Karpas-422 (cell line): ENCODE measurements around the gene SUCLG2. TPM values are rescaled to one million over a fixed set of nuclear protein-coding genes. Genes with fewer than 3 reads are reported as not detected.
"Not testable (repeated sequence)": the region's sequence is repeated elsewhere in the genome, so short reads cannot be mapped to it uniquely, and the experiment has no call there.

ENCODE experiments used
- DNase-seq: peaks from one replicate; pipeline ENCODE4 v3.0.0-alpha.2; 2015
- H2AFZ ChIP-seq: fragments of 200-600 bp; sonication (generic); 2 replicates; pipeline ENCODE4 v1.6.1; 2014; ENCODE audit warnings: antibody characterized with exemption, low read length, mixed read lengths
- H3K27ac ChIP-seq: fragments of 200-600 bp; sonication (generic); 2 replicates; pipeline ENCODE4 v1.5.1; 2014; ENCODE audit warnings: mild to moderate bottlenecking, low read length, moderate library complexity
- H3K27me3 ChIP-seq: fragments of 200-600 bp; sonication (generic); 2 replicates; pipeline ENCODE4 v1.6.1; 2014; ENCODE audit warnings: low read length, mixed read lengths
- H3K36me3 ChIP-seq: fragments of 200-600 bp; sonication (generic); 2 replicates; pipeline ENCODE4 v1.6.1; 2014; ENCODE audit warnings: low read length, mixed read lengths; ENCODE audit not compliant: insufficient read depth
- H3K4me1 ChIP-seq: fragments of 200-600 bp; sonication (generic); 2 replicates; pipeline ENCODE4 v1.6.1; 2014; ENCODE audit warnings: mild to moderate bottlenecking, low read length, mixed read lengths
- H3K4me2 ChIP-seq: fragments of 200-600 bp; sonication (generic); 2 replicates; pipeline ENCODE4 v1.6.1; 2014; ENCODE audit warnings: low read length, low read depth, mild to moderate bottlenecking; ENCODE audit not compliant: poor library complexity, severe bottlenecking
- H3K4me3 ChIP-seq: fragments of 200-600 bp; sonication (generic); 2 replicates; pipeline ENCODE4 v1.5.1; 2014; ENCODE audit warnings: mild to moderate bottlenecking, antibody characterized with exemption, low read length, mixed read lengths
- H3K79me2 ChIP-seq: fragments of 200-600 bp; sonication (generic); 2 replicates; pipeline ENCODE4 v1.6.1; 2014; ENCODE audit warnings: mild to moderate bottlenecking, low read length, mixed read lengths
- H3K9ac ChIP-seq: fragments of 200-600 bp; sonication (generic); 2 replicates; pipeline ENCODE4 v1.6.0; 2014; ENCODE audit warnings: low read length
- H3K9me2 ChIP-seq: fragments of 200-600 bp; sonication (generic), shearing (Covaris generic); replicated peaks from 2 replicates; pipeline ENCODE4 v1.6.0; 2014; ENCODE audit warnings: mild to moderate bottlenecking, low read length, moderate library complexity; ENCODE audit not compliant: insufficient read depth
- H3K9me3 ChIP-seq: fragments of 300-700, 200-600 bp; sonication (generic); 2 replicates; pipeline ENCODE4 v1.6.1; 2014; ENCODE audit warnings: low read length, mixed read lengths
- H4K20me1 ChIP-seq: fragments of 200-600 bp; sonication (generic); 2 replicates; pipeline ENCODE4 v1.6.1; 2014; ENCODE audit warnings: mild to moderate bottlenecking, antibody characterized with exemption, low read length, low read depth; ENCODE audit not compliant: insufficient read depth
- total RNA-seq: library from RNA; depleted of rRNA; stranded (reverse); fragments of >200 nt; shearing (Covaris generic); gene quantifications from 2 replicates; pipeline ENCODE4 v1.2.3, GENCODE V29; 2014; ENCODE audit warnings: low replicate concordance

SUCLG2 gene
- total RNA-seq, 1 experiment from 2014 or later = 53.6 TPM

- H3K9ac ChIP-seq, H3K4me2 ChIP-seq, H3K36me3 ChIP-seq, DNase-seq, H2AFZ ChIP-seq, H4K20me1 ChIP-seq, H3K27me3 ChIP-seq, H3K4me1 ChIP-seq, H3K27ac ChIP-seq, H3K9me2 ChIP-seq, H3K4me3 ChIP-seq, H3K9me3 ChIP-seq: not testable (repeated sequence)
- H3K79me2 ChIP-seq = peaks cover 46% of the 10 kb centered on the region
These were observed 111.7 kb downstream of the SUCLG2 start for GRCh38 chr3:67542502-67543250.

GRCh38 chr3:67540198-67540894, 114.1 kb downstream of the SUCLG2 start:
- peaks cover 44% of the 10 kb centered on the region for H3K79me2 ChIP-seq
- H2AFZ ChIP-seq = no peak overlapping the region
- H3K36me3 ChIP-seq = no peaks in the 10 kb centered on the region
- no peaks in the 10 kb centered on the region for H4K20me1 ChIP-seq
- H3K27ac ChIP-seq = no peak overlapping the region
- H3K4me1 ChIP-seq = peaks cover 11% of the 10 kb centered on the region
- no peak overlapping the region for H3K9ac ChIP-seq
- no peaks in the 10 kb centered on the region for H3K27me3 ChIP-seq
- no peaks in the 10 kb centered on the region for H3K9me3 ChIP-seq
- H3K9me2 ChIP-seq = no peaks in the 10 kb centered on the region
- no peak for DNase-seq
- H3K4me2 ChIP-seq = no peak overlapping the region
- no peak overlapping the region for H3K4me3 ChIP-seq

- not testable (repeated sequence) for DNase-seq, H3K36me3 ChIP-seq, H3K4me3 ChIP-seq, H3K27me3 ChIP-seq, H3K9me3 ChIP-seq, H3K9ac ChIP-seq, H3K9me2 ChIP-seq, H3K4me2 ChIP-seq, H2AFZ ChIP-seq, H4K20me1 ChIP-seq, H3K27ac ChIP-seq
- H3K4me1 ChIP-seq = peaks cover 20% of the 10 kb centered on the region
- peaks cover 39% of the 10 kb centered on the region for H3K79me2 ChIP-seq
These were observed 117.2 kb downstream of the SUCLG2 start for GRCh38 chr3:67537203-67537602.

- Histone ChIP-seq H2AFZ (no peak overlapping the region), H3K4me2 (no peak overlapping the region), H3K27me3 (no peaks in the 10 kb centered on the region), H3K79me2 (peaks cover 53% of the 10 kb centered on the region), H3K4me3 (no peak overlapping the region), H4K20me1 (no peaks in the 10 kb centered on the region), H3K36me3 (no peaks in the 10 kb centered on the region), H3K9ac (no peak overlapping the region), H3K4me1 (peaks cover 20% of the 10 kb centered on the region), H3K9me3 (no peaks in the 10 kb centered on the region), H3K27ac (no peak overlapping the region), H3K9me2 (no peaks in the 10 kb centered on the region)
- DNase-seq = no peak
These were observed 119.4 kb downstream of the SUCLG2 start for GRCh38 chr3:67535006-67535405.

GRCh38 chr3:67534594-67534993, 119.8 kb downstream of the SUCLG2 start:
- H3K4me2 ChIP-seq = no peak overlapping the region
- peaks cover 20% of the 10 kb centered on the region for H3K4me1 ChIP-seq
- H3K27ac ChIP-seq = no peak overlapping the region
- H2AFZ ChIP-seq = no peak overlapping the region
- no peaks in the 10 kb centered on the region for H4K20me1 ChIP-seq
- no peaks in the 10 kb centered on the region for H3K27me3 ChIP-seq
- H3K79me2 ChIP-seq = peaks cover 57% of the 10 kb centered on the region
- no peak overlapping the region for H3K9ac ChIP-seq
- no peaks in the 10 kb centered on the region for H3K36me3 ChIP-seq
- DNase-seq = peak; percentile 58
- no peaks in the 10 kb centered on the region for H3K9me2 ChIP-seq
- H3K4me3 ChIP-seq = no peak overlapping the region
- no peaks in the 10 kb centered on the region for H3K9me3 ChIP-seq

GRCh38 chr3:67531181-67532101, 123.0 kb downstream of the SUCLG2 start:
- no peaks in the 10 kb centered on the region for H3K9me2 ChIP-seq
- H3K79me2 ChIP-seq = peaks cover 55% of the 10 kb centered on the region
- DNase-seq = no peak
- no peaks in the 10 kb centered on the region; the same call in none of the 2 replicates for H3K36me3 ChIP-seq
- no peak overlapping the region for H3K9ac ChIP-seq
- no peaks in the 10 kb centered on the region for H3K27me3 ChIP-seq
- H2AFZ ChIP-seq = no peak overlapping the region
- no peaks in the 10 kb centered on the region for H4K20me1 ChIP-seq
- no peak overlapping the region for H3K4me2 ChIP-seq
- H3K4me3 ChIP-seq = no peak overlapping the region
- no peaks in the 10 kb centered on the region for H3K9me3 ChIP-seq
- peaks cover 20% of the 10 kb centered on the region for H3K4me1 ChIP-seq
- no peak overlapping the region for H3K27ac ChIP-seq

GRCh38 chr3:67529915-67530314, 124.5 kb downstream of the SUCLG2 start:
- Histone ChIP-seq H3K9me2 (no peaks in the 10 kb centered on the region), H3K36me3 (no peaks in the 10 kb centered on the region; the same call in none of the 2 replicates), H2AFZ (no peak overlapping the region), H3K27ac (no peak overlapping the region), H3K9ac (no peak overlapping the region), H3K79me2 (peaks cover 48% of the 10 kb centered on the region), H4K20me1 (no peaks in the 10 kb centered on the region), H3K4me2 (no peak overlapping the region), H3K4me1 (peaks cover 15% of the 10 kb centered on the region), H3K9me3 (no peaks in the 10 kb centered on the region), H3K27me3 (no peaks in the 10 kb centered on the region), H3K4me3 (no peak overlapping the region)
- no peak for DNase-seq

- Histone ChIP-seq H3K36me3 (no peaks in the 10 kb centered on the region; the same call in none of the 2 replicates), H4K20me1 (no peaks in the 10 kb centered on the region), H3K4me3 (no peak overlapping the region), H2AFZ (no peak overlapping the region), H3K9ac (no peak overlapping the region), H3K79me2 (peaks cover 47% of the 10 kb centered on the region), H3K27ac (no peak overlapping the region), H3K27me3 (no peaks in the 10 kb centered on the region), H3K9me2 (no peaks in the 10 kb centered on the region), H3K9me3 (no peaks in the 10 kb centered on the region), H3K4me2 (no peak overlapping the region), H3K4me1 (peaks cover 9% of the 10 kb centered on the region)
- DNase-seq = no peak
These were observed 125.1 kb downstream of the SUCLG2 start for GRCh38 chr3:67529337-67529736.
